Measurements from ENCODE around the gene APRT.
A peak's percentile ranks its signal among the peaks of the same experiment; 100 is the strongest.
"Not testable (repeated sequence)": the region's sequence is repeated elsewhere in the genome, so short reads cannot be mapped to it uniquely, and the experiment has no call there.

APRT gene

GRCh38 chr16:88806491-88807111 lies 5.1 kb downstream of the APRT start:
- DNase-seq, result no peak

GRCh38 chr16:88805887-88806393 lies 5.8 kb downstream of the APRT start:
- no peak for DNase-seq

- DNase-seq, result no peak
Observed at GRCh38 chr16:88805340-88805715, 6.4 kb downstream of the APRT start.

GRCh38 chr16:88804552-88805339 lies 7.0 kb downstream of the APRT start:
- DNase-seq, result peak; percentile 64

- DNase-seq, result no peak
Observed at GRCh38 chr16:88804173-88804551, 7.6 kb downstream of the APRT start.

GRCh38 chr16:88803264-88803987 lies 8.3 kb downstream of the APRT start, which contains the start of gene CDT1:
Gene CDT1 (plus strand): TSS chr16:88803789. CDS start chr16:88803832, 43 bp downstream.
- DNase-seq, result peak; percentile 84

GRCh38 chr16:88800277-88800592 lies 11.5 kb downstream of the APRT start:
- DNase-seq, result no peak

- no peak for DNase-seq
Observed at GRCh38 chr16:88799569-88800276, 12.0 kb downstream of the APRT start.

GRCh38 chr16:88798772-88799455 lies 12.8 kb downstream of the APRT start:
- DNase-seq, result no peak

GRCh38 chr16:88798073-88798472 lies 13.7 kb downstream of the APRT start:
- no peak for DNase-seq

- no peak for DNase-seq
Observed at GRCh38 chr16:88796278-88796677, 15.4 kb downstream of the APRT start.

GRCh38 chr16:88793251-88793954 lies 18.3 kb downstream of the APRT start:
- no peak for DNase-seq

GRCh38 chr16:88792668-88793250 lies 19.0 kb downstream of the APRT start:
- no peak for DNase-seq

- DNase-seq, result no peak
Observed at GRCh38 chr16:88792078-88792550, 19.6 kb downstream of the APRT start.

GRCh38 chr16:88790312-88791211 lies 21.2 kb downstream of the APRT start:
- DNase-seq, result peak; percentile 63

- no peak for DNase-seq
Observed at GRCh38 chr16:88789594-88789993, 22.1 kb downstream of the APRT start.

- DNase-seq, result not testable (repeated sequence)
Observed at GRCh38 chr16:88788749-88789148, 23.0 kb downstream of the APRT start.

- DNase-seq, result no peak
Observed at GRCh38 chr16:88787579-88788314, 24.0 kb downstream of the APRT start.
